ENCODE measurements around the gene MED31.

Gene MED31

DNA sequence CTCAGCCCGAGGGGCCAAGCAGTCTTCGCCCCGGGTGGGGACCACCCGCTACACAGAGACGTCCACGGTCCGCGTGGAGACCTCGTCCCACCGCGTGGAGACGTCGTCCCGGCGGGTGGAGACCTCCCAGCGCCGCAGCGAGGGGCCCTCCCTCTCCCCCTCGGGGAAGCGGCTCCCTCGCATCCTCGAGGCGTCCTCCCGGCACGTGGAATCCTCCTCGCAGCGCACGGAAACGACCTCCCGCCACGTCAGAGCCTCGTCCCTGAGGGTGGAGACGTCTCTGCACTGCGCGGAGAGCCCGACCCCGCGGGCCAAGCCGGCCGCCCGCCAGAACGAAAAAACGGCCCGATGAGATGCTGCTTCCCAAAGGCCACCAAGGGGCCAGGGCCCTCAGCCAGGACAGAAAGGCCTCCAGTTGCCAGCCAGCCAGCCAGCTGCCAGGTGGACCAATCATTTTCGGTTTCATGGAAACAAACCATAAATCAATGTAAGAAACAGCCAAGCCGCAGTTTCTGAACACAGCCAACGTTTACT lies 581 bp upstream of the MED31 start:
- Histone ChIP-seq H3K9ac (ENCODE audit: low read length) (peak overlapping the region; percentile 96), H3K36me3 (ENCODE audit: control insufficient read depth, insufficient read depth, low read length, severe bottlenecking) (peaks cover 27% of the 10 kb centered on the region), H3K4me1 (ENCODE audit: control insufficient read depth, insufficient read depth, low read length) (peaks cover 28% of the 10 kb centered on the region), H3K27me3 (replicated peaks; ENCODE audit: control insufficient read depth, insufficient read depth, low read length) (peaks cover 24% of the 10 kb centered on the region), H3K4me3 (ENCODE audit: low read length) (peak overlapping the region; percentile 98), H3K9me3 (ENCODE audit: control insufficient read depth, low read length) (no peaks in the 10 kb centered on the region)
- DNase-seq (ENCODE audit: low read depth): peak; percentile 33

DNA sequence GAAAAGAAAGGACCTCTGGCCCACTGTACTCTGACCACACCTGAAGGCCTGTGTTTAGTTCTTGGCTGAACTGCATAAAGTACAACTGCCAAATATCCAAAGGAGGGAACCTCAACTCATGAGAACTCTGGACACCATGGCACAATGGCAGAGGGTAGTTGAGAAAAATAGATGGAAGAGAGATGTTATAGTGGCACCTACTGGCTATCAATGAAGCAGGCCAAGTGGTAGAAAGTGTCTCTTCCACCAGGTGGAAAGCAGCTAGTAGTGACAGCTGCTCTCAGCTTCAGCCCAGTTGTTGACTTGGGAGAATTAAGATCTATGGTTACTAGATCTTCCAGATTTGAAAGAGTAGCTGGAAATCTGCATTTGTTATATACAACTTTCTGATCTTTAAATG lies 3.2 kb downstream of the MED31 start:
- Histone ChIP-seq H3K4me3 (ENCODE audit: low read length) (no peak overlapping the region), H3K4me1 (ENCODE audit: control insufficient read depth, insufficient read depth, low read length) (peaks cover 33% of the 10 kb centered on the region), H3K36me3 (ENCODE audit: control insufficient read depth, insufficient read depth, low read length, severe bottlenecking) (peaks cover 57% of the 10 kb centered on the region), H3K9ac (ENCODE audit: low read length) (no peak overlapping the region), H3K9me3 (ENCODE audit: control insufficient read depth, low read length) (no peaks in the 10 kb centered on the region), H3K27me3 (replicated peaks; ENCODE audit: control insufficient read depth, insufficient read depth, low read length) (peaks cover under 1% of the 10 kb centered on the region)
- DNase-seq (ENCODE audit: low read depth): peak; percentile 18

DNA sequence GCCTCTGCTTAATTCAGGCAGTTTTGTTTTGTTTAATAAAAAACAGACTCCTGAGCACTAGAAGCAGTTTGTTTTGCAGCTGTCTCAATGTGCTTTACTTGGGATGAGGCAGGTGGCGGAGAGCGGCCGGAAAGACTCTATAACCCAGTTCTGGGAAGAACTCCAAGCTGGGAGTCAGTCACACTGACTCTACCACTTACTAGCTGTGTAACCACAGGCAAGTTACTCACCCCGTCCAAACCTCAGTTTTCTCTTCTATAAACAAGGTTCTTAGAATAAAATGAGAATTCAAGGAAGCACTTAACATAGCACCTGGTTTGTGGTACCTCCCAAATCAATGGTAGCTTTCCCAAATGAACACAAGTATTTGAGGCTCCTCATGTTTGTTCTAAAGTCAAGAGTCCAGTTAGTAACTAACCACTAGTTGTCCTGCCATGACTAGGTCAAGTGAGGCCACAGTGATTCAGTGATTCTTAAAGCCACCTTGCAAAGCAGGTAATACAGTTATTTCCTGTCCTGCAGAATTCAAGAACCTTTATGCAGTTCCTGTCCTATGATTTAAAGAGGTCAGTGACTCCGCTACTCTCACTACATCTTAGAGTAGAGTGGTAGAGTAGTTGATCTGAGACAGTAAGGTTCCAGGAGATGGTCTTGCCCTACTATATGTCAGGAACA lies 7.8 kb downstream of the MED31 start:
- Histone ChIP-seq H3K4me3 (ENCODE audit: low read length) (no peak overlapping the region), H3K36me3 (ENCODE audit: control insufficient read depth, insufficient read depth, low read length, severe bottlenecking) (peaks cover 53% of the 10 kb centered on the region), H3K9ac (ENCODE audit: low read length) (no peak overlapping the region), H3K9me3 (ENCODE audit: control insufficient read depth, low read length) (no peaks in the 10 kb centered on the region), H3K27me3 (replicated peaks; ENCODE audit: control insufficient read depth, insufficient read depth, low read length) (no peaks in the 10 kb centered on the region), H3K4me1 (ENCODE audit: control insufficient read depth, insufficient read depth, low read length) (peaks cover 31% of the 10 kb centered on the region)
- no peak for DNase-seq (ENCODE audit: low read depth)

DNA sequence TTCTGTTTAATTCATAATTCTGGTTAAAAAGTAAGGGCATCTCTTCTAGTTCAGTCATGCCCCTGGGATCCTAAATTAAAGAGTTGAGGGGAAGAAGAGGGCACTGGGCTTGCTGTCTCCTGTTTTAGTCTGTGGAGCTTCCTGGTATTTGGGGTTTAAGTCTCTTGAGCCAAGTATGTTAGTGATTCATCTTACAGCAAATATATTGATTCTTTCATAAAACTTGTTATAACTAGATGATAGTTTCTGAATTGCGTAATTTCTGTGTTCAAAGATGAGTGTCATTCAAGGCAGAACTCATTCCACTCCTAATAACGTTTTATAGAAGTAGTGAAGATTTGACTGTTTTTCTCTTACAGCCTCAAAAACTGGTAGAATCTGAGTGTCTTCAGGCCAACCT lies 8.8 kb downstream of the MED31 start:
- H3K9me3 ChIP-seq (ENCODE audit: control insufficient read depth, low read length): no peaks in the 10 kb centered on the region
- no peak overlapping the region for H3K9ac ChIP-seq (ENCODE audit: low read length)
- peaks cover 33% of the 10 kb centered on the region for H3K4me1 ChIP-seq (ENCODE audit: control insufficient read depth, insufficient read depth, low read length)
- H3K27me3 ChIP-seq (replicated peaks; ENCODE audit: control insufficient read depth, insufficient read depth, low read length): no peaks in the 10 kb centered on the region
- H3K4me3 ChIP-seq (ENCODE audit: low read length): peak overlapping the region; percentile 86
- peaks cover 44% of the 10 kb centered on the region for H3K36me3 ChIP-seq (ENCODE audit: control insufficient read depth, insufficient read depth, low read length, severe bottlenecking)
- DNase-seq (ENCODE audit: low read depth): peak; percentile 11

DNA sequence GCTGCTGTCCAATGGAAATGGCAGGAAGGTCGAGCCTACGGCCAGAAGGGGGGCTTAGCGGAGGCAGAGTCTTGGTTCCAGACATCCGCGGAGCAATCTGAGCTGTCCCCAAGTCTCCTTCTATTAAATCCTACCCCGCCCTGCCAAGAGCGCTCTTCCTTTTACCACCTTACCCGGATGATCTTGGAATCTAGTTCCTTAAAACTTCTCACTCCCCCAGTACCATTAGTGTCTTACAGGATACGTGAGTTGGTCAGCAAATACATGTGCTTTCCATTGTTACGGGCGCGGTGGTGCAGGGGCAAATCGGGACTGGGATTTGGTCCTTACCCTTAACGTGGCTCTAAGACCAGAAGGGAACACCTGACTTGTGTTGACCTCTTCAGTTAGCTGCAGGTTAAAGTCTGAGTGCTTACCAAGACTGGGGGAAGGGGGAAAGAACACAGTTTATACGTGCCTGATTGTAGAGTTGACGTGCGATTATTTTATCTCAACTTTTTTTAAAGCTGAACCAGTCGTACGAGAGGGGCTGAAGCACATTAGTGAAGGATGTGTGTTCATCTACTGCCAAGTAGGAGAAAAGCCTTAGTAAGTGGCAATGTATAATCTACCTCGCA lies 10.1 kb downstream of the MED31 start:
- no peaks in the 10 kb centered on the region for H3K27me3 ChIP-seq (replicated peaks; ENCODE audit: control insufficient read depth, insufficient read depth, low read length)

GRCh38 chr17:6640536-6641246 lies 10.7 kb downstream of the MED31 start, which contains the start of the genes KIAA0753 and TXNDC17:
TSS of gene KIAA0753 (minus strand) at chr17:6640711. CDS start at chr17:6635103, 5,608 bp downstream.
TSS of gene TXNDC17 (plus strand) at chr17:6641060. CDS start at chr17:6641083, 23 bp downstream.
- Histone ChIP-seq H3K36me3 (ENCODE audit: control insufficient read depth, insufficient read depth, low read length, severe bottlenecking) (peaks cover 33% of the 10 kb centered on the region), H3K4me3 (ENCODE audit: low read length) (peak within 1 kb of the TSS; percentile 86), H3K27me3 (replicated peaks; ENCODE audit: control insufficient read depth, insufficient read depth, low read length) (no peaks in the 10 kb centered on the region), H3K9ac (ENCODE audit: low read length) (peak within 1 kb of the TSS; percentile 90), H3K4me1 (ENCODE audit: control insufficient read depth, insufficient read depth, low read length) (peaks cover 33% of the 10 kb centered on the region), H3K9me3 (ENCODE audit: control insufficient read depth, low read length) (no peaks in the 10 kb centered on the region)
- peak; percentile 96 for DNase-seq (ENCODE audit: low read depth)

More for the DNA sequence above, 10.1 kb downstream of the MED31 start:
- H3K4me1 ChIP-seq (ENCODE audit: control insufficient read depth, insufficient read depth, low read length): peaks cover 33% of the 10 kb centered on the region
- no peaks in the 10 kb centered on the region for H3K9me3 ChIP-seq (ENCODE audit: control insufficient read depth, low read length)
- peaks cover 38% of the 10 kb centered on the region for H3K36me3 ChIP-seq (ENCODE audit: control insufficient read depth, insufficient read depth, low read length, severe bottlenecking)
- H3K9ac ChIP-seq (ENCODE audit: low read length): peak overlapping the region; percentile 90
- H3K4me3 ChIP-seq (ENCODE audit: low read length): peak overlapping the region; percentile 86
- DNase-seq (ENCODE audit: low read depth): no peak

DNA sequence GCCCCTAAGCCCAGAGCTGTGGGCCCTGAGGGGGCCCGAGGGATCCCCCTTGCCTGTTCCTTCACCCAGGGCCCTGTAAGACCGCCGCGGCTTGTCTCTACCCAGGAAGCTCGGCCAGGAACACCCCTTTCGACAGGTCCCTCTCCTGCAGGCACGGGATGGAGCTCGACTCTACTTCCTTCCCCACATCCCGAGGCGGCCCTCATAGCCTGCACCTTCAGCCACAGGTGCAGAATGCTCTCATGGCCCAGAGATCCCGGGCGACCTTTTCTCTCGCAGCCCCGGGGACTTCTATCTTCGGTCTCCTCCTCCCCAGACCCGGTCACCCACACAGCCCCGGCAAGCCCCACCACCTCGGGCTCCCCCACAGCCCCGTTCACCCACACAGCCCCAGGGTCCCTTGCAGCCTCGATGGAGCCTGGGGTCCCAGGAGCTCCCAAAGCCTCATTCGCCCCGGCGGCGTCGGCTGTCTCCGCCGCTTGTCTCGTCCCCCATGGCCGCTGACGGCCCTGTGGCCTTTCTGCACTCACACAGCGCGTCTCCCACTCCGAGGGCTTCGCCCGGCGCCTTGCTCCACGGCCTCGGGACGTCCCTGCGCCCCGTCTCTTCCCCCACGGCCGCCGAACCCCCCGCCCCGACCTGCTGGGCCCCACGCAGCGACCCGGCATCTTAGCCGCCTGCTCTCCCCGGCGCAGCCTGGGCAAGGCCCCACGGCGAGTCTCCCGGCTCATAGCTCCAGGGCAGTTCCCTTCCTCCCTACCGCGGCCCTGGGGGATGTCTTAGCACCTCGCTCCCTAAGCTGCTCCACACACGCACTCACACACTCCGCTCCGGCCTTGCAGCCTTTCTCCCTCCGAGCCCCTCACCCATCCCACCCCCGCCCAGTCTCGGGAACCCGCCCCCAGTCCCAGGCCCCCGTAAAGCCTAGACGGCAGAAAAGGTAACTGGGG lies 11.5 kb downstream of the MED31 start:
- peaks cover 27% of the 10 kb centered on the region for H3K36me3 ChIP-seq (ENCODE audit: control insufficient read depth, insufficient read depth, low read length, severe bottlenecking)
- peak; percentile 77 for DNase-seq (ENCODE audit: low read depth)
- peak overlapping the region; percentile 90 for H3K9ac ChIP-seq (ENCODE audit: low read length)
- H3K4me3 ChIP-seq (ENCODE audit: low read length): peak overlapping the region; percentile 86
- no peaks in the 10 kb centered on the region for H3K27me3 ChIP-seq (replicated peaks; ENCODE audit: control insufficient read depth, insufficient read depth, low read length)
- no peaks in the 10 kb centered on the region for H3K9me3 ChIP-seq (ENCODE audit: control insufficient read depth, low read length)
- H3K4me1 ChIP-seq (ENCODE audit: control insufficient read depth, insufficient read depth, low read length): peaks cover 26% of the 10 kb centered on the region

DNA sequence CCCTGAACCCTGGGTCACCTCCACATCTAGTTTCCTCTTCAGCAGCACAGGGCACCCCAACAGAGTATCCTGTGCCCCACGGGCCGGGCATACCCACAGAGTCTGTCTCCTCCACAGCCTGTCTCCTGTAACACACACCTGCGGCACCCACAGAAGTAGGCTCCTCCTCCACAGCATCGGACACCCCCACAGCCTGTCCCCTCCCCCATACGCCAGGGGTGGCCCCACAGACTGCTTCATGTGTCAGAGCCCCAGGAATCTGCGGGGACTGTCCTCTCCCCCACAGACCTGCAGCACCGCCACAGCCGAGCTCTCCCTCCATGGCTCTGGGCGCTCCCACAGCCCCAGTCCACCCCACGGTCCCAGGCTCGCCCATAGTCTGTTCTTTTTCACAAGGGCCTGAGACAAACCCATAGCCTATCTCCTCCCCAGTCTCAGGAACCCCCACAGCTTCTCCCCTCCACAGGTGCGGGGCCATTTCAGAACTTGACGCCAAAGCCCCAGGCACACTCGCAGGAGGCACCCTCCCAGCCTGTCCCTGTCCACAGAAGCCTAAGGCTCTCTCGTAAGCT lies 12.3 kb downstream of the MED31 start:
- Histone ChIP-seq H3K4me1 (ENCODE audit: control insufficient read depth, insufficient read depth, low read length) (peaks cover 25% of the 10 kb centered on the region), H3K36me3 (ENCODE audit: control insufficient read depth, insufficient read depth, low read length, severe bottlenecking) (peaks cover 27% of the 10 kb centered on the region), H3K27me3 (replicated peaks; ENCODE audit: control insufficient read depth, insufficient read depth, low read length) (no peaks in the 10 kb centered on the region), H3K9me3 (ENCODE audit: control insufficient read depth, low read length) (no peaks in the 10 kb centered on the region), H3K9ac (ENCODE audit: low read length) (peak overlapping the region; percentile 90), H3K4me3 (ENCODE audit: low read length) (peak overlapping the region; percentile 86)
- no peak for DNase-seq (ENCODE audit: low read depth)

DNA sequence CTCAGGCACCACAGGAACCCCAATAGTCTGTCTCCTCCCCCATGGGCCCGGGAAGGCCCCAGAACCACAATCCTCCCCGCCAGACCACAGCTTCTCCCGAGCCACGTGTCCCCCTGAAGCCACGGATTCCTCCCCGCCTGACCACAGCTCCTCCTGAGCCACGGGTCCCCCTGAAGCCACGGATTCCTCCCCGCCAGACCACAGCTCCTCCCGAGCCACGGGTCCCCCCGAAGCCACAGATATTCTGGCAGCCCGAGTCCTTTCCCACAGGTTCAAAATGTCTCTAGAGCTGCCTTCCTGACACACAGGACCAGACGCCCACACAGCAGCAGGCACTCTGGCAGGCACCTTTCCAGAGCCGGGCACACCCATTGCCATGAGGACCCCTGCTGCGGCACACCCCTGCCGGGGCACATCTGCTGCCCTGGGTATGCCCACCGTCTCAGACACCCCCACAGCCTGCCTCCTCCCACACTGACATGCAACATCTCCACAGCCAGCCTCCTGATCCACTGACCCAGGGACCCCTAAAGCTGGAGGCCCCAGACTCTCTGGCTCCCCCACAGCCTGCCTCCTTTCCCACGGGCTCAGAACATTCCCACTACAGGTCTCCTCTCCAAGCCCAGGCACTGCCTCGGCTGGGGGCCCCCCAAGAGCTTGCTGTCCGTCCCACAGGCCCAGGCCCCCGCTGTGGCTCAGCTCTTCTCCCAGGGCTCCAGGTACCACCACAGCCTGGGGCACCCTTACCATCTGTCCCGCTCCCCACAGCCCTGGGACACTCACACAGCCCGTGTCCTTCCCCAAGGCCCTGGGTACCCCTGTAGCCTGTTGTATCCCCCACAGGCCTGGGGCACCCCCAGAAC lies 13.1 kb downstream of the MED31 start:
- DNase-seq (ENCODE audit: low read depth): no peak
- Histone ChIP-seq H3K9me3 (ENCODE audit: control insufficient read depth, low read length) (no peaks in the 10 kb centered on the region), H3K36me3 (ENCODE audit: control insufficient read depth, insufficient read depth, low read length, severe bottlenecking) (peaks cover 25% of the 10 kb centered on the region), H3K9ac (ENCODE audit: low read length) (peak overlapping the region; percentile 90), H3K4me3 (ENCODE audit: low read length) (peak overlapping the region; percentile 86), H3K27me3 (replicated peaks; ENCODE audit: control insufficient read depth, insufficient read depth, low read length) (no peaks in the 10 kb centered on the region), H3K4me1 (ENCODE audit: control insufficient read depth, insufficient read depth, low read length) (peaks cover 25% of the 10 kb centered on the region)
